ENCODE measurements around the gene KANK3. TPM values are rescaled to one million over a fixed set of nuclear protein-coding genes. Genes with fewer than 3 reads are reported as not detected.

The KANK3 gene
- total and polyA plus RNA-seq, 9 of the 15 experiments (the other 6 are each of a cell fraction or from before 2014, with no cell fraction given) = 0.03 to 0.40 (median 0.08) TPM; not detected in 6

GRCh38 chr19:8342684-8343482, at the start of gene KANK3 (continued):
- TF ChIP-seq, protein P1, sequence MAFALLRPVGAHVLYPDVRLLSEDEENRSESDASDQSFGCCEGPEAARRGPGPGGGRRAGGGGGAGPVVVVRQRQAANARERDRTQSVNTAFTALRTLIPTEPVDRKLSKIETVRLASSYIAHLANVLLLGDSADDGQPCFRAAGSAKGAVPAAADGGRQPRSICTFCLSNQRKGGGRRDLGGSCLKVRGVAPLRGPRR (CRISPR knock-in tag; IDR thresholded peaks at IDR 0.05) = no peak

- FAIRE-seq (no peak), ATAC-seq (no peak), DNase-seq (ENCODE audit: extremely low read depth in 1 of 4, low spot score in 3 of 4) (no peak)
- no TSS peak for BruUV-seq (replicated peaks)
- H3K9me3 ChIP-seq (replicated peaks; ENCODE audit: control insufficient read depth, insufficient read depth, low read depth, low read length) = no peaks in the 10 kb centered on the region
- no peak overlapping the region for H3K27ac ChIP-seq (ENCODE audit: extremely low read depth, low read depth, low read length)
- POLR2A ChIA-PET = interaction anchor here (0.6 to 1.7 kb wide), 7 partner anchors 13 to 71 kb away, joined by 3 to 4 read pairs (median 3); partner anchors contain the start of gene NDUFA7
- no peak overlapping the region for H3K4me2 ChIP-seq (ENCODE audit: insufficient read depth, low read length)
- H3K36me3 ChIP-seq (ENCODE audit: control insufficient read depth, insufficient read depth, low read length) = 0 out of 3 replicates have a peak, but pooled peaks cover 4% of the 10 kb centered on the region
- H3K9ac ChIP-seq (ENCODE audit: insufficient read depth in 1 of 2, low read depth in 2 of 2, low read length in 2 of 2) = peak overlapping the region in 1 of 2 experiments; percentile 70; a peak in 2 of 4 replicates
- intact Hi-C loops (cut with micrococcal nuclease) (no loop called here), in situ Hi-C loops (cut with MboI) (no loop called here)
- TF ChIP-seq EZH2 (IDR thresholded peaks at IDR 0.05; ENCODE audit: borderline replicate concordance, low read depth, low read length) = no peak
- TF ChIP-seq RBFOX2 (IDR thresholded peaks at IDR 0.05; ENCODE audit: low read depth, low read length) = 0 out of 2 replicates have a peak, but pooled peaks have one; percentile 24
- peaks cover 53% of the 10 kb centered on the region for H3K79me2 ChIP-seq (ENCODE audit: control insufficient read depth, insufficient read depth, low read length)
- H3K4me1 ChIP-seq (replicated peaks in 1 of 2; ENCODE audit: control insufficient read depth in 2 of 2, insufficient read depth in 2 of 2, low read length in 2 of 2) = peaks cover 25 to 53% of the 10 kb centered on the region in 2 experiments; a peak in 4 of 5 replicates
- CTCF ChIA-PET (ENCODE audit: low intra/inter-chr PET ratio) = no interaction called here
- peaks cover 5% of the 10 kb centered on the region for H3K9me1 ChIP-seq (ENCODE audit: control insufficient read depth, insufficient read depth, low read length)
- H3K4me3 ChIP-seq = no peak overlapping the region
- WGBS (ENCODE audit: insufficient coverage, low coverage, missing lambda C conversion rate) = 49% methylated on average over 7 of the region's 11 CpGs
- peaks cover 35% of the 10 kb centered on the region for H4K20me1 ChIP-seq (replicated peaks; ENCODE audit: control insufficient read depth, insufficient read depth, low read length)
- no peaks in the 10 kb centered on the region for H3K27me3 ChIP-seq (ENCODE audit: control insufficient read depth in 2 of 2, insufficient read depth in 2 of 2, low read length in 2 of 2)
- H2AFZ ChIP-seq (ENCODE audit: low read depth, low read length) = no peak overlapping the region
Measured at GRCh38 chr19:8392017-8392591, 49.0 kb upstream of the KANK3 start.

Measured in K562 (cell line).